ENCODE results near the gene ARRB2. TPM values are rescaled to one million over a fixed set of nuclear protein-coding genes. Genes with fewer than 3 reads are reported as not detected.
A peak's percentile ranks its signal among the peaks of the same experiment; 100 is the strongest.

The ARRB2 gene
- total RNA-seq, 1 donor from 2014 or later, result 28.1 TPM

GRCh38 chr17:4718276-4718675 is 7.8 kb downstream of the ARRB2 start:
- H3K27ac ChIP-seq (replicated peaks), result no peak overlapping the region
- no peak for DNase-seq
- intact Hi-C loops (cut with micrococcal nuclease), result no loop called here
- no peaks in the 10 kb centered on the region for H3K9me3 ChIP-seq (replicated peaks)
- H3K4me3 ChIP-seq, result no peak overlapping the region
- peaks cover 24% of the 10 kb centered on the region for H3K36me3 ChIP-seq
- H3K4me1 ChIP-seq, result peaks cover 24% of the 10 kb centered on the region
- H3K27me3 ChIP-seq (ENCODE audit: low read depth), result no peaks in the 10 kb centered on the region
- TF ChIP-seq, protein P1, sequence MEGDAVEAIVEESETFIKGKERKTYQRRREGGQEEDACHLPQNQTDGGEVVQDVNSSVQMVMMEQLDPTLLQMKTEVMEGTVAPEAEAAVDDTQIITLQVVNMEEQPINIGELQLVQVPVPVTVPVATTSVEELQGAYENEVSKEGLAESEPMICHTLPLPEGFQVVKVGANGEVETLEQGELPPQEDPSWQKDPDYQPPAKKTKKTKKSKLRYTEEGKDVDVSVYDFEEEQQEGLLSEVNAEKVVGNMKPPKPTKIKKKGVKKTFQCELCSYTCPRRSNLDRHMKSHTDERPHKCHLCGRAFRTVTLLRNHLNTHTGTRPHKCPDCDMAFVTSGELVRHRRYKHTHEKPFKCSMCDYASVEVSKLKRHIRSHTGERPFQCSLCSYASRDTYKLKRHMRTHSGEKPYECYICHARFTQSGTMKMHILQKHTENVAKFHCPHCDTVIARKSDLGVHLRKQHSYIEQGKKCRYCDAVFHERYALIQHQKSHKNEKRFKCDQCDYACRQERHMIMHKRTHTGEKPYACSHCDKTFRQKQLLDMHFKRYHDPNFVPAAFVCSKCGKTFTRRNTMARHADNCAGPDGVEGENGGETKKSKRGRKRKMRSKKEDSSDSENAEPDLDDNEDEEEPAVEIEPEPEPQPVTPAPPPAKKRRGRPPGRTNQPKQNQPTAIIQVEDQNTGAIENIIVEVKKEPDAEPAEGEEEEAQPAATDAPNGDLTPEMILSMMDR (IDR thresholded peaks at IDR 0.05; ENCODE audit: borderline replicate concordance), result no peak

GRCh38 chr17:4719146-4719545 is 8.7 kb downstream of the ARRB2 start:
- H3K36me3 ChIP-seq, result peaks cover 24% of the 10 kb centered on the region
- intact Hi-C loops (cut with micrococcal nuclease), result no loop called here
- H3K27me3 ChIP-seq (ENCODE audit: low read depth), result no peaks in the 10 kb centered on the region
- H3K4me1 ChIP-seq, result peaks cover 24% of the 10 kb centered on the region
- no peak for DNase-seq
- TF ChIP-seq, protein P1 (IDR thresholded peaks at IDR 0.05; ENCODE audit: borderline replicate concordance), result no peak
- peak overlapping the region; percentile 80 for H3K27ac ChIP-seq (replicated peaks)
- H3K4me3 ChIP-seq, result no peak overlapping the region
- H3K9me3 ChIP-seq (replicated peaks), result no peaks in the 10 kb centered on the region

DNA sequence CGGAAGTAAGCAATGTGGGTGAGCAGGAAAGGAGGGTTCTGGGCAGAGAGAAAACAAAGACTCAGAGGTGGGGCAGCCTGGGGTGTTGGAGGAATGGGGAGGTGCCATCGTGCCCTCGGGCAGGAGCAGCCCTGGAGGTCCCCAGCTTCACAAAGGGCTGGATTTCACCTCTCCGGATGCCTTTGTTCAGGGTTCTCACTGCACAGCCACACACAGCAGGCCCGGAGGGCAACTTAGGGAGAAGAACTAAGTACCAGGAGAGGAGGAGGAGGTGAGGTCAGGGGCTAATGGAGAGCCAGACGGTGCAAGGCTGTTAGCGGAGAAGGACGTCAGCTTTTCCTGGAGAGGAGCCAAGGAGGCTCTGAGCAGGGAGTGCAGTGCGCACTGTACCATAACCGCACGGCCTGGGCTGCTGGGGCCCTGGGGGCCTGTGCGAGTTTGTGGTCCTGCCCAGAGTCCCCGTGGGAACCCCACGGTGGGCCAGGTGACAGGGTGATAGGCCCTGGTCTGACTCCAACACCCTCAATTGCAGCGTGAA is 9.3 kb downstream of the ARRB2 start:
- no peak for DNase-seq
- intact Hi-C loops (cut with micrococcal nuclease), result no loop called here
- peak overlapping the region; percentile 80 for H3K27ac ChIP-seq (replicated peaks)
- TF ChIP-seq, protein P1 (IDR thresholded peaks at IDR 0.05; ENCODE audit: borderline replicate concordance), result no peak
- no peaks in the 10 kb centered on the region for H3K27me3 ChIP-seq (ENCODE audit: low read depth)
- no peak overlapping the region for H3K4me3 ChIP-seq
- H3K9me3 ChIP-seq (replicated peaks), result no peaks in the 10 kb centered on the region
- peaks cover 24% of the 10 kb centered on the region for H3K36me3 ChIP-seq
- peaks cover 24% of the 10 kb centered on the region for H3K4me1 ChIP-seq

- peak overlapping the region; percentile 80 for H3K27ac ChIP-seq (replicated peaks)
- no peak for DNase-seq
Observed at GRCh38 chr17:4720787-4721186, 10.4 kb downstream of the ARRB2 start.

DNA sequence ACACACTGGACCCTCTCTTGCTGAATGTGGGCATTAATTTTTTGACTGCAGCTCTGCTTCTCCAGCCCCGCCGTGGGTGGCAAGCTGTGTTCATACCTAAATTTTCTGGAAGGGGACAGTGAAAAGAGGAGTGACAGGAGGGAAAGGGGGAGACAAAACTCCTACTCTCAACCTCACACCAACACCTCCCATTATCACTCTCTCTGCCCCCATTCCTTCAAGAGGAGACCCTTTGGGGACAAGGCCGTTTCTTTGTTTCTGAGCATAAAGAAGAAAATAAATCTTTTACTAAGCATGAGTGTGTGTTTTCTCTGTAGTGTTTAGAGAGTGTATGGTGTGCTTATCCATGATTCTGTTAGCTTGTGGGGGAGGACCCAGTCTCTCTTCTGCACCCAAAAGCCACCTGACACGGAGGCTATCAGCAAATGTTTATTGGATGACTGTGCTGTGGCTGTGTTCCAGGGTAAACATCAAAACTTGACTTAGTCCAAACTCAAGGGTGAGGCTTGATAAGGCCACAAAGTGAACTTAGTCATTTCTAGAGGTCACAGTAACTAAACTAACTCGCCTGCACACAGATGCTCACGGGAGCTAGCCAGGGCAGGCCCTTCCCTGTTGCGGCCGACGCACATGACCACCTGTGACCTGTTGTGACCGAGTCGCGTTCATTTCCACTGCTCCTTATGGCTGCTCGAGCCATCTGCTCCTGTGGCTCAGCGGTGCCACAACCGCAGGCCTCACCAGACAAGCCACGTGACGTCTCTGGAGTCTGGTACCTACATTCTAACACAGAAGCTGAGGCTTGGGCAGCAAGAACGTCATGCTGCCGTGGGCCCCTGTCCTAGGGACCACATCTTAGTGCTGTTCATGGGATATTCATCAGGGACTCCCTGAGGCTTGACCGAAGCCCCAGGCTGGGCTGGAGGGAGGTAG is 11.0 kb downstream of the ARRB2 start:
- DNase-seq, result peak; percentile 45
- Histone ChIP-seq H3K4me3 (no peak overlapping the region), H3K36me3 (peaks cover 24% of the 10 kb centered on the region), H3K9me3 (replicated peaks) (no peaks in the 10 kb centered on the region), H3K27ac (replicated peaks) (peak overlapping the region; percentile 80), H3K4me1 (peaks cover 24% of the 10 kb centered on the region), H3K27me3 (ENCODE audit: low read depth) (no peaks in the 10 kb centered on the region)
- intact Hi-C loops (cut with micrococcal nuclease), result no loop called here
- TF ChIP-seq, protein P1 (IDR thresholded peaks at IDR 0.05; ENCODE audit: borderline replicate concordance), result no peak

More at GRCh38 chr17:4720787-4721186, 10.4 kb downstream of the ARRB2 start:
- Histone ChIP-seq H3K27me3 (ENCODE audit: low read depth) (no peaks in the 10 kb centered on the region), H3K4me1 (peaks cover 24% of the 10 kb centered on the region), H3K9me3 (replicated peaks) (no peaks in the 10 kb centered on the region), H3K36me3 (peaks cover 24% of the 10 kb centered on the region), H3K4me3 (no peak overlapping the region)
- TF ChIP-seq, protein P1 (IDR thresholded peaks at IDR 0.05; ENCODE audit: borderline replicate concordance), result no peak
- intact Hi-C loops (cut with micrococcal nuclease), result no loop called here
